ENCODE measurements around the gene ME3.
"Not testable (repeated sequence)": the region's sequence is repeated elsewhere in the genome, so short reads cannot be mapped to it uniquely, and the experiment has no call there.

Gene ME3

DNA sequence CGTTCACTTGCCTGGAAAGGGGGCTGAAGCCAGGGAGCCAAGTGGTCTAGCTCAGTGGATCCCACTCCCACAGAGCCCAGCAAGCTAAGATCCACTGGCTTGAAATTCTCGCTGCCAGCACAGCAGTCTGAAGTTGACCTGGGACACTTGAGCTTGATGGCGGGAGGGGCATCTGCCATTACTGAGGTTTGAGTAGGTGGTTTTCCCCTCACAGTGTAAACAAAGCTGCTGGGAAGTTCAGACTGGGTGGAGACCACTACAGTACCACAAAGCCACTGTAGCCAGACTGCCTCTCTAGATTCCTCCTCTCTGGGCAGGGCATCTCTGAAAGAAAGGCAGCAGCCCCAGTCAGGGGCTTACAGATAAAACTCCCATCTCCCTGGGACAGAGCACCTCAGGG is 131.1 kb downstream of the ME3 start:
- H3K27me3 ChIP-seq (ENCODE audit: control insufficient read depth in 3 of 3, insufficient read depth in 3 of 3, low read depth in 1 of 3, low read length in 3 of 3); H3K4me1 ChIP-seq (ENCODE audit: control insufficient read depth in 2 of 2, insufficient read depth in 1 of 2, low read depth in 1 of 2, low read length in 2 of 2); H3K79me1 ChIP-seq (ENCODE audit: low read depth, low read length); H3K4me3 ChIP-seq (ENCODE audit: low read length in 2 of 2); H3K36me3 ChIP-seq (replicated peaks in 1 of 2; ENCODE audit: control insufficient read depth in 2 of 2, insufficient read depth in 2 of 2, low read length in 2 of 2); H2BK120ac ChIP-seq (ENCODE audit: low read depth, low read length); H2AK5ac ChIP-seq (ENCODE audit: low read depth, low read length); H2BK12ac ChIP-seq (ENCODE audit: low read length); H3K9ac ChIP-seq (ENCODE audit: low read depth, low read length, poor library complexity); H2BK15ac ChIP-seq (ENCODE audit: low read length); H4K91ac ChIP-seq (ENCODE audit: low read depth, low read length, poor library complexity); DNase-seq (ENCODE audit: low spot score); H3K14ac ChIP-seq (ENCODE audit: low read length); H3K4ac ChIP-seq (ENCODE audit: low read length); H3K4me2 ChIP-seq (ENCODE audit: insufficient read depth, low read length, poor library complexity, severe bottlenecking); H4K8ac ChIP-seq (ENCODE audit: low read depth, low read length); H3K27ac ChIP-seq (replicated peaks; ENCODE audit: low read length); H2AFZ ChIP-seq (ENCODE audit: low read length); H3K23ac ChIP-seq (ENCODE audit: low read depth, low read length, poor library complexity); H2BK5ac ChIP-seq (ENCODE audit: low read length): not testable (repeated sequence)
- H3K18ac ChIP-seq (ENCODE audit: low read length) = peak overlapping the region; percentile 79
- H3K9me3 ChIP-seq (replicated peaks in 1 of 2; ENCODE audit: control insufficient read depth in 2 of 2, insufficient read depth in 1 of 2, low read depth in 1 of 2, low read length in 2 of 2) = peaks cover 0 to 20% of the 10 kb centered on the region in 2 donors
- no CpG with 5 or more reads among the region's 3 CpGs for WGBS, 2 donors (ENCODE audit: extremely low coverage in 2 of 2, insufficient read length in 2 of 2, insufficient replicate concordance in 1 of 2)

DNA sequence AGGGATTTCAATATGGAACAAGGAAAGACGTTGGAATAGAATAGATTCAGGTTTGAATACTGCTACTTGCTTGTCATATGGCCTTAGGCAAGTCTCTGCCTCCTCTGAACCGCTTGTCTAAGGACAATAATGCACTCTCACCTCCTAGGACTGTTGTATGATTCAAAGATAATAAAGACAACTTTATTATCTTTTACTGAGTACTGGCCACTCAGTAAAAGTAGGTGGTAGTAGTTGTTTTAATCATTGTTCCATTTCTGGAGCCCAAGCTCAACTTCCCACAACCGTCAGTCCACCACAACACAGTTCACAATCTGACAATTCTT is 134.2 kb downstream of the ME3 start:
- H3K27me3 ChIP-seq (ENCODE audit: control insufficient read depth in 3 of 3, insufficient read depth in 3 of 3, low read depth in 1 of 3, low read length in 3 of 3) = no peaks in the 10 kb centered on the region
- no peak overlapping the region for H2BK5ac ChIP-seq (ENCODE audit: low read length)
- no CpG with 5 or more reads among the region's 3 CpGs for WGBS, 2 donors (ENCODE audit: extremely low coverage in 2 of 2, insufficient read length in 2 of 2, insufficient replicate concordance in 1 of 2)
- H3K4me3 ChIP-seq (ENCODE audit: low read length in 2 of 2) = no peak overlapping the region
- H3K36me3 ChIP-seq (replicated peaks in 1 of 2; ENCODE audit: control insufficient read depth in 2 of 2, insufficient read depth in 2 of 2, low read length in 2 of 2) = peaks cover 0 to 5% of the 10 kb centered on the region in 2 donors
- H3K79me1 ChIP-seq (ENCODE audit: low read depth, low read length) = peaks cover 5% of the 10 kb centered on the region
- H2BK15ac ChIP-seq (ENCODE audit: low read length) = no peak overlapping the region
- no peak overlapping the region for H2BK120ac ChIP-seq (ENCODE audit: low read depth, low read length)
- H3K14ac ChIP-seq (ENCODE audit: low read length) = no peak overlapping the region
- no peak overlapping the region for H2AFZ ChIP-seq (ENCODE audit: low read length)
- H3K4me1 ChIP-seq (ENCODE audit: control insufficient read depth in 2 of 2, insufficient read depth in 1 of 2, low read depth in 1 of 2, low read length in 2 of 2) = peaks cover 0 to 2% of the 10 kb centered on the region in 2 donors
- no peak overlapping the region for H3K18ac ChIP-seq (ENCODE audit: low read length)
- H2AK5ac ChIP-seq (ENCODE audit: low read depth, low read length) = no peak overlapping the region
- no peak overlapping the region for H2BK12ac ChIP-seq (ENCODE audit: low read length)
- H3K23ac ChIP-seq (ENCODE audit: low read depth, low read length, poor library complexity) = no peak overlapping the region
- peaks cover 0 to 29% of the 10 kb centered on the region in 2 donors for H3K9me3 ChIP-seq (replicated peaks in 1 of 2; ENCODE audit: control insufficient read depth in 2 of 2, insufficient read depth in 1 of 2, low read depth in 1 of 2, low read length in 2 of 2)
- H4K91ac ChIP-seq (ENCODE audit: low read depth, low read length, poor library complexity) = no peak overlapping the region
- DNase-seq (ENCODE audit: low spot score) = no peak
- H3K4me2 ChIP-seq (ENCODE audit: insufficient read depth, low read length, poor library complexity, severe bottlenecking) = no peak overlapping the region
- no peak overlapping the region for H3K9ac ChIP-seq (ENCODE audit: low read depth, low read length, poor library complexity)
- no peak overlapping the region for H3K27ac ChIP-seq (replicated peaks; ENCODE audit: low read length)
- H4K8ac ChIP-seq (ENCODE audit: low read depth, low read length) = no peak overlapping the region
- no peak overlapping the region for H3K4ac ChIP-seq (ENCODE audit: low read length)

DNA sequence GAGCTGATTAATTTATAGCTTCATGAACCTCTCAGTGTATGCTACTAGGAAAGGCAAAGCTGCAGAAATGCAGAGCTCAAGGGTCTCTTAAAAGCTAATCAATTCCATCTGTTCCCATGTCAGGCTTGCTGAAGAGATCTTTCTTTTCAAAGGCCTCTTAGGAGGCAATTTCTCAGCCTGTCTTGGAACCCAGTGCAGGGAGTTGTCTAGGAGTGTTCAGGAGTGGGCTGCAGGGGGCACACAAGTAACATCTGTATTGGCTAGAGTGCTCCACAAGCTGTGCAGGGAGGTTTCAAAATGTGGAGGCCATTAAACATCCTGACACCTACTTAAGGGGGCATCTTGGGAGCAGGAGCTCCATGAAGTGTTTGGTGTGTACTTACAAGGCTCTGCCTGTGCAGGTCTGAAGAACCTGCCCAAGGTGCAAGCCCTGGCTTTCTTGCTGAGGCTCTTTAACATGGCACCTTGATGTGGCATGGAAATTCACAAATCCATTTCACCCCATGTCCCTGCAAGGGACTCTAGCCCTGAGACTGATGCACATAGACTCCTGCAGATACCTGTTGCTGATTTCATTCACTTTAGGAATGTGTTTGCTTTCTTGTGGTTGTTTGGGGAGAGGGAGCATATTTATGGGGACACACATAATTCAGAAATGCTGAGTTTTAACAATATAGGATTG is 134.7 kb downstream of the ME3 start:
- no peak for DNase-seq (ENCODE audit: low spot score)

DNA sequence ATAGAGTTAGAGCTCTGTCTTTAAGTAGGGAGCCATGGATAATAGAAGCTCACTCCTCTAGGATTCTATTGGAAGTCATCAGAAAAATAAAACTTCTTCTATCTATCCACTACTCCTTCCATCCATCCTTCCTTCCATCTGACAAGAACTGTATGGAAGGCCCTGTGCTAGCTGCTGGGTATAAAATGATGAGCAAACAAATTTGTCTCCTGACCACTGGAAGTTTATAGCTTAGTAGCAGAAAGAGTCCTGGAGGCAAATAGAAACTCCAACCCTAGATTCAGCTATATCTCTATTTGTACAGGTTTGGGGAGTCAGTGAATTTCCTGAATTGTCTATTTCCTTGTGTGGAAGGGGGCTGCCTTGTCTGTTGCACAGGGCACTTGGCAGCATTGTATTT is 136.6 kb downstream of the ME3 start:
- no peak overlapping the region for H3K27ac ChIP-seq (replicated peaks; ENCODE audit: low read length)
- no peak overlapping the region for H2BK5ac ChIP-seq (ENCODE audit: low read length)
- peaks cover 0 to 5% of the 10 kb centered on the region in 2 donors for H3K36me3 ChIP-seq (replicated peaks in 1 of 2; ENCODE audit: control insufficient read depth in 2 of 2, insufficient read depth in 2 of 2, low read length in 2 of 2)
- peaks cover 0 to 2% of the 10 kb centered on the region in 2 donors for H3K4me1 ChIP-seq (ENCODE audit: control insufficient read depth in 2 of 2, insufficient read depth in 1 of 2, low read depth in 1 of 2, low read length in 2 of 2)
- no peaks in the 10 kb centered on the region for H3K27me3 ChIP-seq (ENCODE audit: control insufficient read depth in 3 of 3, insufficient read depth in 3 of 3, low read depth in 1 of 3, low read length in 3 of 3)
- no peak overlapping the region for H3K9ac ChIP-seq (ENCODE audit: low read depth, low read length, poor library complexity)
- H2BK120ac ChIP-seq (ENCODE audit: low read depth, low read length) = no peak overlapping the region
- no peak overlapping the region for H2BK15ac ChIP-seq (ENCODE audit: low read length)
- no peak overlapping the region for H4K8ac ChIP-seq (ENCODE audit: low read depth, low read length)
- H3K23ac ChIP-seq (ENCODE audit: low read depth, low read length, poor library complexity) = no peak overlapping the region
- no peak overlapping the region for H3K18ac ChIP-seq (ENCODE audit: low read length)
- H3K4me2 ChIP-seq (ENCODE audit: insufficient read depth, low read length, poor library complexity, severe bottlenecking) = no peak overlapping the region
- no peak overlapping the region for H3K4ac ChIP-seq (ENCODE audit: low read length)
- H3K14ac ChIP-seq (ENCODE audit: low read length) = no peak overlapping the region
- H3K9me3 ChIP-seq (replicated peaks in 1 of 2; ENCODE audit: control insufficient read depth in 2 of 2, insufficient read depth in 1 of 2, low read depth in 1 of 2, low read length in 2 of 2) = peaks cover 0 to 25% of the 10 kb centered on the region in 2 donors
- H3K4me3 ChIP-seq (ENCODE audit: low read length in 2 of 2) = no peak overlapping the region
- no peak overlapping the region for H2BK12ac ChIP-seq (ENCODE audit: low read length)
- no peak for DNase-seq (ENCODE audit: low spot score)
- H3K79me1 ChIP-seq (ENCODE audit: low read depth, low read length) = peaks cover 5% of the 10 kb centered on the region
- H2AFZ ChIP-seq (ENCODE audit: low read length) = no peak overlapping the region
- no peak overlapping the region for H4K91ac ChIP-seq (ENCODE audit: low read depth, low read length, poor library complexity)
- no peak overlapping the region for H2AK5ac ChIP-seq (ENCODE audit: low read depth, low read length)

More for the DNA sequence above, 134.7 kb downstream of the ME3 start:
- Histone ChIP-seq H4K8ac (ENCODE audit: low read depth, low read length) (no peak overlapping the region), H2BK12ac (ENCODE audit: low read length) (no peak overlapping the region), H4K91ac (ENCODE audit: low read depth, low read length, poor library complexity) (no peak overlapping the region), H3K79me1 (ENCODE audit: low read depth, low read length) (peaks cover 5% of the 10 kb centered on the region), H3K4me2 (ENCODE audit: insufficient read depth, low read length, poor library complexity, severe bottlenecking) (no peak overlapping the region), H3K27ac (replicated peaks; ENCODE audit: low read length) (no peak overlapping the region), H2BK120ac (ENCODE audit: low read depth, low read length) (no peak overlapping the region), H3K23ac (ENCODE audit: low read depth, low read length, poor library complexity) (no peak overlapping the region), H3K4ac (ENCODE audit: low read length) (no peak overlapping the region), H3K9ac (ENCODE audit: low read depth, low read length, poor library complexity) (no peak overlapping the region), H3K4me3 (ENCODE audit: low read length in 2 of 2) (no peak overlapping the region), H2AFZ (ENCODE audit: low read length) (peak overlapping the region; percentile 39), H2BK5ac (ENCODE audit: low read length) (no peak overlapping the region), H3K9me3 (replicated peaks in 1 of 2; ENCODE audit: control insufficient read depth in 2 of 2, insufficient read depth in 1 of 2, low read depth in 1 of 2, low read length in 2 of 2) (peaks cover 0 to 26% of the 10 kb centered on the region in 2 donors), H3K27me3 (ENCODE audit: control insufficient read depth in 3 of 3, insufficient read depth in 3 of 3, low read depth in 1 of 3, low read length in 3 of 3) (no peaks in the 10 kb centered on the region), H3K18ac (ENCODE audit: low read length) (no peak overlapping the region), H2AK5ac (ENCODE audit: low read depth, low read length) (no peak overlapping the region), H3K36me3 (replicated peaks in 1 of 2; ENCODE audit: control insufficient read depth in 2 of 2, insufficient read depth in 2 of 2, low read length in 2 of 2) (peaks cover 0 to 5% of the 10 kb centered on the region in 2 donors), H2BK15ac (ENCODE audit: low read length) (no peak overlapping the region), H3K4me1 (ENCODE audit: control insufficient read depth in 2 of 2, insufficient read depth in 1 of 2, low read depth in 1 of 2, low read length in 2 of 2) (peaks cover 0 to 2% of the 10 kb centered on the region in 2 donors), H3K14ac (ENCODE audit: low read length) (no peak overlapping the region)

All from neuronal stem cell (in vitro differentiated cells).